MM.1S (cell line): ENCODE measurements around the gene COIL.
"Not testable (repeated sequence)": the region's sequence is repeated elsewhere in the genome, so short reads cannot be mapped to it uniquely, and the experiment has no call there.

Source experiments
- CTCF ChIP-seq: fragments of 300-600 bp; sonication (generic); IDR thresholded peaks from 2 replicates; pipeline ENCODE4 v1.5.1; 2016; ENCODE audit warnings: antibody characterized with exemption, low read length, mixed read lengths
- EZH2 ChIP-seq: fragments of 300-600 bp; sonication (generic); optimal IDR thresholded peaks from 2 replicates; pipeline ENCODE3; 2017; ENCODE audit warnings: low read depth, mild to moderate bottlenecking, antibody characterized with exemption, low read length, mixed read lengths
- EZH2phosphoT487 ChIP-seq: fragments of 300-600 bp; sonication (generic); IDR thresholded peaks from 2 replicates; pipeline ENCODE4 v1.6.1; 2018; ENCODE audit warnings: antibody characterized with exemption, low read length

- TF ChIP-seq CTCF, EZH2, EZH2phosphoT487: not testable (repeated sequence)
Measured at GRCh38 chr17:56965241-56965640, 4.4 kb upstream of the COIL start.
